SKM-1 (cell line): Measurements from ENCODE around the gene HEATR5A.
"Not testable (repeated sequence)": the region's sequence is repeated elsewhere in the genome, so short reads cannot be mapped to it uniquely, and the experiment has no call there.

Source experiments
- DNase-seq: peaks from one replicate; lab custom pipeline; 2025; ENCODE audit not compliant: unreplicated experiment; lab: John Stamatoyannopoulos, UW

The HEATR5A gene

DNA sequence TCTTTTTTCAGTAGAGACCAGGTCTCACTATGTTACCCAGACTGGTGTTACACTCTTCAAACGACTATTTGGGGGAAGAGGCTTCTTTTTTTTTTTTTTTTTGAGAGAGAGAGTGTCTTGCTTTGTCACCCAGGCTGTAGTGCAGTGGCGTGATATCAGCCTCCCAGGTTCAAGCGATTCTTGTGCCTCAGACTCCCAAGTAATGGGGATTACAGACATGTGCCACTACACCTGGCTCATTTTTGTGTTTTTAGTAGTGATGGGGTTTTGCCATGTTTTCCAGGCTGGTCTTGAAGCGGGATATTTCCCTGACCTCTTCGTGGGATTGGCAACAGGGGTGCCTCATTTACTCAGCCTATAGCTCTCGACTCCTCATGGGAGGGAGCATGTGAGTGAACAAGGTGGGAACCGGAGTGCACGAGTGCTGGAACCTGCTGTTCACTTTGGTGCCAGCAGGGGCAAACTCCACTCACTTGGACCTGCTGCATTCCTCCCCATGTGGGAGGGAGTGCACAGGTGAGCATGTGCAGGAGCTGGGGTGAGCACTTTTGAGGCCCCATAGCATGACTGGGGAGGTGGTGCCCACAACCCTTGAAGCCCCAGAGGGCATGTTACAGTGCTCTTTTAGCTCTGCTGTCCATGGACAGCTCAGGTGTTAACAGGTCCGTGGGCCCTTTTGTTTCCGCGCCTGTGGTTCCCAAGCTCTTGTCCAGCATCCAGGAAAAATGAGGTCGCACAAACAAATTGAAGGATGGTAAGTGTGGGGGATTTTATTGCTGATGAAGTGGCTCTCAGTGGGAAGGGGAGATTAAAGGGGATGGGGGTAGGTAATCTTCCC, 133.7 kb downstream of the HEATR5A start:
- DNase-seq: no peak

DNA sequence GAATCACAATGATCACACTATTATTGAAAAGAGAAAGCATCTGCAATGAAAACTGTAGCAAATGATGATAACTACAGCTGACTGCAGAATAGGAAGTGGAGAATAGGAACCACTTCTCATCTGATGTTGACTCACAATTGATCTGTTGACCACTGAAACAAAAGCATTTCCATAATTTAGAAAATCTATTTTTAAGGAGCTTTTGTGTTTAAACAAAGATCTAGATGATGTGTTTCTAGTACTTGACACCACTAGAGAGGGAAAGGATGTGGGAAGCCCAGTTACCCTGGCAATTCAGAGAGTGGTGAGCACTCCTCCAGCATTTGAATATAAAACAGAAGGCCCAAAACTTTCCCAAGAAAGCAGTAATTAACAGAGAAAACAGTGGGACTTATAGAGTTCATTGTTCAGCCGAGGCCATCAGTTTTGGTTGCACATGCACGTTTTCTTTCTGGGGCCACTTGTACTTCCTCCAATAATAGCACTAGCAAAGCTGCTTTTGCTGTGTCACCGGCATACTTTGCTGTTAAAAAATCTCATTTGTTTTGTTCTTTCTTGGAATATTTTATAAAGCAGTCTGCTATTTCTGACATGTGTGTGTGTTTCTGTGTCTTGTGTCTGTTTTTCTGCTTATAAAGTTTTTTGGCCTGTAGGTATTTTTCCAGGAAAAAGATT, 136.6 kb downstream of the HEATR5A start:
- no peak for DNase-seq

DNA sequence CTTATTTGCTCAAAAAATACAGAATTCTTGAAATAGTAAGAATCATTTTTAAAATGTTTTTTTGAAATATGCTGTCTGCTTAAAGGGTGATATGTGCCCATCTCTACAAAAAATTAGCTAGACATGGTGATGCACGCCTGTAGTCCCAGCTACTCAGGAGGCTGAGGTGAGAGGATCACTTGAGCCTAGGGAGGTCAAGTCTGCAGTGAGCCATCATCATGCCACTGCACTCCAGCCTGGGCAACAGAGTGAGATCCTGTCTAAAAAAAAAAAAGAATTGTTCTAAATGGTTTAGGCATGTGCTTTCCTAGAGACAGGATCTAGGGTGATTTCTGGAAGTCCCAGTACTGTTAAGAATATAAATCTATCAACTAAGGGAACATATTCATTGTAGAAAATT, 137.2 kb downstream of the HEATR5A start:
- DNase-seq: no peak

DNA sequence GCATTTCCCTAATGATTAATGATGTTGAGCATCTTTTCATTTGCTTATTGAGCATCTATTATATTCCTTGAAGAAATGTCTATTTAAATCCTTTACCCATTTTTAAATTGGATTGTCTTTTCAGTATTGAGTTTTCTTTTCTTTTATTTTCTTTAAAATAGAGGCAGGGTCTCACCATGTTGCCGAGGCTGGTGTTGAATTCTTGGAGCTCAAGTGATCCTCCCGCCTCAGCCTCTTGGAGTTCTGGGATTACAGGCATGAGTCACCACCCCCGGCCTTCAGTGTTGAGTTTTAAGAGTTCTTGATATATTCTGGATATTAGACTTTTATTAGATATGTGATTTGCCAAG, 139.5 kb downstream of the HEATR5A start:
- DNase-seq: no peak

DNA sequence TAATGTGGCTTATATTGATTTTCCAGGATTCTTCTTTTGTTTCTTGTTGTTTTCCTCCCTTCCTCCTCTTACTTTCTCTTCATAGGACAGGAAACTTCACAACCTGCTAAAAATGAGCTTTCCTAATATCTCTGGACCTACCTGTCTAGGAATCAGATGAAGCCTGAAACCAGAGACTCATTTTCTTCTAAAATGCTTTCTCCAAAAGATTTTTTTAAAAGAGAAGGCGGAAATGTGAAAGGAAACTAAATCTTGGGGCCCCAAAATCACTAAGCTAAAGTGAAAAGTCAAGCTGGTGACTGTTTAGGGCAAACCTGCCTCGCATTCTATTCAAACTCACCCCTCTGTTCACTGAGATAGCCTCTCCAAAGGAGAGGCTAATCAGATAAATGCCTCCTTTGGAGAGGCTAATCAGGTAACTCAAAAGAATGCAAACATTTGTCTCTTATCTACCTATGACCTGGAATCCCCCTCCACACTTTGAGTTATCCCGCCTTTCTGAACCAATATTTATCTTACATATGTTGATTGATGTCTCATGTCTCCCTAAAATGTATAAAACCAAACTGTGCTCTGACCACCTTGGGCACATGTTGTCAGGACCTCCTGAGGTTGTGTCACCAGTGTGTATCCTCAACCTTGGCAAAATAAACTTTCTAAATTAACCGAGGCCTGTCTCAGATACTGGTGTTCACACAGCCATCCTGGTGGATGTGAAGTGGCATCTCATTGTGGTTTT, 140.0 kb downstream of the HEATR5A start:
- no peak for DNase-seq

DNA sequence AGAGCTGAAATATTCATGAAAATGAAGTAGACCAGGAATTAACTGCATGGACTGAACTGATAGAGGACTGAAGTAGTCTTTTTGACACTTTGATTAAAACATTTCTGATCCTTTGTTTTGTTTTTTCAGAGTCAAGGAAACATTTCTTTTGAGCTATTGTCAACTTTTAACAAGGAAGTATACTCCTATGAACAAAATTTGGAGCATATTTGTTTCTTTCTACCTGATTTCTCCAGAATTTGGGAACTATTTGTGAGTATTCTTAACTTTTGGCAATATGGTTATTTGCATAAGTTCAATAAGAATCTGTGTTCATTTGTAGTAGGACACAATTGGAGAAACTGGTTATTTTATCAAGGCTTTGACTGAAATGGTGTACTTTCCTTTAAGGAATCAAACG, 141.5 kb downstream of the HEATR5A start:
- DNase-seq: no peak

DNA sequence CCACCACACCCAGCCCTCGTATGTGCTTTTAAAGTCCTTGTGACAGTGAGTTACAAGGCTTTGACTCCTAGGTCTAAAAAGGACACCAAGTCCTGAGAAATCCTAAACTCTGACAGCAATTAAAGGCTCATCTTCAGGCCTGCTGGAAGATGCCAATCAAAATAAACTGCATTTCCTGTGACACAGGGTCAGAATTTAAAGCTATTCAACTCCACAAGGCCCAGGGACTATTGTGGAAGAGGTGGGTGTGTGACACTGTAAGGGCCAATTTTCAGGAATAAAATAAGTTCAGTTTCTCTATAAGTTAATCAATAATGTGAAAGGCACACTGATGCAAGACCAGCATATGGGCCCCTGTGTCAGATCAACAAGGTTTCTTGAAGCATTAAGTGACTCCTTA, 143.3 kb downstream of the HEATR5A start:
- no peak for DNase-seq

DNA sequence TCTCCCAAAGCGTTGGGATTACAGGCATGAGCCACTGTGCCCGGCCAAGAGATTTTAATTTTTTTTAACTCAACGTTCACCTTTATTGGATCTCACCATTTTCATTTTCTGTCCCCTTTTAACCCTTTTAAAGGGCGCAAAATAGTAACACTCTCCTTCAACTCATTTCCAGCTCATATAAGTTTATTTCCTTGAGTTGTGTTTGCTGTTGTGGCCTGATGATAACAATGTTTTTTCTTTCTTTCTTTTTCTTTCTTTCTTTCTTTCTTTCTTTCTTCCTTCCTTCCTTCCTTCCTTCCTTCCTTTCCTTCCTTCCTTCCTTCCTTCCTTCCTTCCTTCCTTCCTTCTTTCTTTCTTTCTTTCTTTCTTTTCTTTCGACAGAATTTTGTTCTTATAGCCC, 143.9 kb downstream of the HEATR5A start:
- not testable (repeated sequence) for DNase-seq

DNA sequence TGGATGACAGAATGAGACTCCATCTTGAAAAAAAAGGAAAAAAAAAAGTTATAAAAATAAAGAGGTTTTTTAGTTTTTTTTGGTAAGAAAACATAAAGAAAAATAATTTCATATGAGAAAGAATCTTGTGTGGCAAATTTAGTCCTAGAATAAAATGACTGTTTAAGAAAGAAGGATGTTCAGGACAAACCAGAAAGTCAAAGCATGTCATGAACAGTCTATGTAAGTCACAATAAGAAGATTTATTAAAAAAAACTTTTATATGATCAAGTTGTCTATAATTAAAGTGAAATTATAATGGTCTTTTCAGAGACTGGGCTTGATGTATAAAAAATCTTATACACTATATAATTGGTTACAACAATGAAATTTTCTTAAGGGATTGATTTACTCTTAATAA, 144.6 kb downstream of the HEATR5A start:
- DNase-seq: no peak

DNA sequence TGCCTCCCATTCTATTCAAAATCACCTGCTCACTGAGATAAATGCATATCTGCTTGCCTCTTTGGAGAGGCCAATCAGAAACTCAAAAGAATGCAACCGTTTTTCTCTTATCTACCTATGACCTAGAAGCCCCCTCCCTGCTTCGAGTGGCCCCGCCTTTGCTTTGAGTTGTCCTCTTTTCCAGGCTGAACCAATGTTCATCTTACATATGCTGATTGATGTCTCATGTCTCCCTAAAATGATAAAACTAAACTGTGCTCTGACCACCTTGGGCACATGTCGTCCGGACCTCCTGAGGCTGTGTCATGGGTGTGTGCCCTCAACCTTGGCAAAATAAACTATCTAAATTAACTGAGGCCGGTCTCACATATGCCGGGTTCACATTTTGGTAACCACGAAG, 148.7 kb downstream of the HEATR5A start:
- DNase-seq: no peak

DNA sequence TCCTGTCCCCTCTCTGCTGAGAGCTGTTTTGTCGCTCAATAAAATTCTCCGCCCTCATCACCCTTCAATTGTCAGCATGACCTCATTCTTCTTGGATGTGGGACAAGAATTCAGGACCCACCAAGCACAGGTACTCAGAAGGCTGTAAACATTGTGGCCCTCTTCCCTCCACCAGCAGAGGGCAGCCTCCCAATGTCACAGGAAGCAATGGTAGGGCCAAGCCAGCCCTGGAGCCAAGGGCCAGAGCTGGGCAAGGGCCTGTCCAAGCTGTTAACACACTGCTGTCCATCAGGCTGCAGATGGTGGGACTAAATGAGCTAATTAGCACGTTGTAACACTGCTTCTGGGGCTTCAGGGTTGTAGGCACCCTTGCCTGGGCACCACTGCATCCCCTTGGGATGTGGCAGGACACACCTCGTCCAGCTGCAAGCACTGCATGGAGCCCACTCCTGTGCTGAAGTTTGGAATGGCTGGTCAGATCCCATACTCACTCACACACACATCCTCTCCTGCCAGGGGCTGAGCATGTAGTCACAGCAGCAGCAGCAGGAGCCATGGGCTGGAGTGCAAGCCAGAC, 150.1 kb downstream of the HEATR5A start:
- no peak for DNase-seq

DNA sequence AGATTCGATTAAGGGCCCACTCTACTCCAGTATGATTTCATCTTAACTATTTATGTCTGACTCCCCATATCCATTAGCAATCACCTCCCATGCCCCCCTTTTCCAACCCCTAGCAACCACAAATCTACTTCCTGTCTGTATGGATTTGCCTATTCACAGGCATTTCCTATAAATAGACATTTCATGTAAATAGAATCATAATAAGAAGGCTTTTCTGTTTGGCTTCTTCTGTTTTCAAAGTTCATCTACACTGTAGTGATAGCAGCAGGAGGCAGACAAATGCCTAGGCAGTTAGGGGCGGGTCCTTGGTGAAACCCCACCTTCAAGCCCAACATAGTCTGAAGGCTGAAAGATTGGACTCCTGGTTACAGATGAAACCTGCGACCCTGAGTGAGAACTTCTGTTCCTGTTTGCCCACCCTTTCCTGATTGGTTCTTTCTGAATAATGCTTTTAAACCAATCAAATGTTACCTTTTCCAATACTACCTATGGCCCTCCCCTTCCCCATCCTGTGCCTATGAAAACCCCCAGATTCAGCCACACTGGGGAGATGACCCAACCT, 150.6 kb downstream of the HEATR5A start:
- DNase-seq: no peak

DNA sequence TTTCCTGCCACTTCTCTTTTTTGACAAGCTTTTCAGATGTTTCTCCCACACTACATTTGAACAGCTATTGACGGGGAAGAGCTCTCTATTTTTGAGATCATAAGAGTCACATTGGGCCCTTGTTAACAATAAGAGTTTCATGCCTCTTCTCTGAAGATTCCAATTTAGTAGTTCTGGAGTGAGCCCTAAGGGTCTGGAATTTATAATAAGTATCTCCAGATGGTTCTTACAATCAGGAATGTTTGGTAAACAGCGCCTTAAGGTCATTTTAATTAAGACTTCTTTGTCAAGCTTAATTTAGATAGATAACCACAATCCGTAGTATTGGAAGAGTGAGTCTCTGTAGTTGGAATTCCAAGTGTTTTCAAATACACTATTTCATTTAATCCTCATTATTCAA, 152.1 kb downstream of the HEATR5A start:
- no peak for DNase-seq

DNA sequence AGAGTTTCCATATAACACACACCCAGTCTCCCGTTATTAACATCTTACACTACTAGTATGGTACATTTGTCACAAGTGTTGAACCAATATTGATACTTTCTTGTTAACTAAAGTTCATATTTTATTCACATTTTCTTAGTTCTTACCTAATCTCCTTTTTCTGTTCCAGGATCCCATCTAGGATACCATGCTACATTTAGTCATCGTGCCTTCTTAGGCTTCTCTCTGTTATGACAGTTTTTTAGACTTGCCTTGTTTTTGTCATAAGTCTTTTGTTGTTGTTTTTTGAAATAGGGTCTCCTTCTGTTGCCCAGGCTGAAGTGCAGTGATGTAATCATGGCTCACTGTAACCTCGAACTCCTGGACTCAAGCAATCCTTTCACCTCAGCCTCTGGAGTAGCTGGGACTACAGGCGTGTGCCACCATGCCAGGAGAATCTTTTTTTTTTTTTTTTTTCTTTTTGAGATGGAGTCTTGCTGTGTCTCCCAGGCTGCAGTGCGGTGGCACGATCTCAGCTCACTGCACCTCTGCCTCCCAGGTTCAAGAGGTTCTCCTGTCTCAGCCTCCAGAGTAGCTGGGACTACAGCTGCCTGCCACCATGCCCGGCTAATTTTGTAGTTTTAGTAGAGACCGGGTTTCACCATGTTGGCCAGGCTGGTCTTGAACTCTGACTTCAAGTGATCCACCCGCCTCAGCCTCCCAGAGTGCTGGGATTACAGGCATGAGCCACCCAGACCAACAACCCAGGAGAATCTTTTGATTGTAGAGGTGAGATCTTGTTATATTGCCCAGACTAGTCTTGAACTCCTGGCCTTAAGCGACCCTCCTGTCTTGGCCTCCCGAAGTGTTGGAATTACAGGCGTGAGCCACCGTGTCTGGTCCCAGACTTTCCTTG, 153.7 kb downstream of the HEATR5A start:
- DNase-seq: no peak

DNA sequence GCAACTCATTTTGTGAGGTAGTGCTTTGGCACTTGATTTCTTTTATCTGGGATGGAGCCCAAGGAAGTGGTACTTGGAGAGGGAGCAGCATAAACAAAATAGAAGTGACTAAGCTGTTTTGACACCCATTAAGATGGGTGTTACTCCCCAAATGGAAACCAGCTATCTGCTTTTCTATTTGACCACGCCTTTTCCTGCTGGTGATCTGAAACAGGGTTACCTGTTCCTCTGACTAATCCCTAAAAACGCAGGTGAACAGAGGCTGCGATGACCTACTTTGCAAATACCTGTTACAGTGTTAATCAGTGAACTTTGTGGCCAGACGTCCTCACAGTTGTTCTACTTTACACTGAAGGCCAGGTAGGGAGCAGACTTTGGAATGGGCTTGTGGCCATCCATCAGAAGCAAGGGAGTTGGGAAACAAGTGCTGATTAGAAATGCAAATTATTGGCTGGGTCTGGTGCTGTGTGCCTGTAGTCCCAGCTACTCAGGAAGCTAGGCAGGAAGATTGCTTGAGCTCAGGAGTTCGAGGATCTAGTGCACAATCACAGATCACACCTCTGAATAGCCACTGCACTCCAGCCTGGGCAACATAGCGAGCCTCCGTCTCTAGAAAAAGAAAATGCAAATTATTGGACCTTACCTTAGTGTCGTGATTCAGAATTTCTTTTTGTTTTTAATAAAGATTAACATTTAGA, 154.5 kb downstream of the HEATR5A start:
- no peak for DNase-seq

DNA sequence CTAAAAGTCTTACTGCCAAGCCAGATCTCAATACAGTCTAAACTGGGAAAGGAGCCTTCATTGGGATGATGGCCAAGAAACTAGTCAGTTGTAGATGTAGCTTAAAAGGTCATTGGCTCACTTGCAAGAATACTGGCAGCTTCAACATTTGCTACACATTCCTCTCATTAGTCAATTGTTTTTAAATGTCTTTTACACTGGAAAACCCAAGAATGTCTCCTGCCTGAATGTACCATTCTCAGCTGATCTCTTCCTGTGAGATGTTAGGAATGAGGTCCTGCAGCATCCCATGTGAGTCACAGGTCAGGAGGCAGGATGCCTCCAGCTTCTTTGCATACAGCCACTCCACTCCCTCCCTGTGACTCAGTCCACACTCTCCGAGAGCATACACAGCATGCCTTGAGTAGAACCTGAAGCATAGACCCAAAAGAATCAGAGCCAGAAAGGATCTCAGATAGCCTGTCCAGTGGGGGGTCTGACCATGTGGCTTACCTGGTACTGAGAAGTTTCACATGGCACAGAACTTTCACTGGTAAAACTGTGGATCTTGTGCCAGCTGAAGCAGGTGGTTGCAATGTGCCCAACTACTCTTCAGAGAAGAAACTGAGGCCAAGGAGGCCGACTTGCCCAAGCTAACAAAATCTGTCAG, 156.7 kb downstream of the HEATR5A start:
- DNase-seq: no peak

DNA sequence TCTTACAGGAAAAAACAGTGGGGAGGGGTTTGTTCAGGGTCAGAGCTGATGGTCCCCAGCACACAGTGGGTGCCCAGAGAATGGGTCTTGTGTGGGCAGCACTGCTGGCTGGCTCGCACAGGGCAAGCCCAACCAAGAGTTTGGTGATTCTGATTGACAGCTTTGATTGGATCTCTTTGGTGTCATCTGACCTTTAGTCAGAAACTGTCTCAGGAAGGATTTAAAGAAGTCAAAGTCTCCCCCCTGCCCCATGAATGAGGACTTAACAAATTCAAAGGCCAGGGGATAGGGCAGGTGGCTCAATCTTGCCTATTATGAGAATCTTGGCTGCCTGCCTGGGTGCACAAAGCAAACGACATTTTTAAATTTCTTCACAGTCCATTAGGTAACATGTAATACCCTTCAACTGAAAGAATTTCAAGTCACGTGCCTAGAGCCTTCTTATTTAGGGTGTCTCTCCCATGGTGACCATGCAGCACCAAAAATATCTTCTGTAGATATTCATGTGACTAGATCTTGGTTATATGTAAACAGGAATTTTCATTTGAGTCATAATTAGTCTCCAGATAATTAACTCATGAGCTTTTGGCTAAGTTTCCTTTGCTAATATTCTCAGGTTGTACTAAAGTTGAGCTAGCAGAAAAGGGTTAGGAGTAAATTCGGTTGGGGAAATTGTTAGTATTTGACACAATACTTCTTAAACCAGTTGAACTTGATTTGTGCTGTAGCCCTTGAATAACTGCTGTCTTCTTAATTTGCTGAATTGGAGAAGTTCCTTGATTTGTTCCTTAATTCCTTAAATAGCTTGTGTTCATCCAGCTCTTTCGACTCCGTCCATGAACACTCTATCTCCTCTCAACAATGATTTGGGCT, 158.3 kb downstream of the HEATR5A start:
- peak; percentile 2 for DNase-seq

DNA sequence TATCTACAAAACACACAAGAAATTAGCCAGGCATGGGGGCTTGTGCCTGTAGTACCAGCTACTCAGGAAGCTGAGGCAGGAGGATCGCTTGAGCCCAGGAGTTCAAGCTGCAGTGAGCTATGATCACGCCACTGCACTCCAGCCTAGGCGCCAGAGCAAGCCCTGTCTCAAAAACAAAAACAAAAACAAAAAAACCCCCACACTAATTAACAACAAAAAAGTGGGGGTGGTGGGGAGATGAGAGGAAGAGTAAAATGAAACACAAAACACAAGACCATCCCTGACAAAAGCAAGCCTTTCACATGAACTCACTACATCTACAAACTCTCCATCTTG, 158.9 kb downstream of the HEATR5A start:
- no peak for DNase-seq
